Measurements from ENCODE around the gene COL5A3. TPM values are rescaled to one million over a fixed set of nuclear protein-coding genes. Genes with fewer than 3 reads are reported as not detected.
"Not testable (repeated sequence)": the region's sequence is repeated elsewhere in the genome, so short reads cannot be mapped to it uniquely, and the experiment has no call there.

Gene COL5A3
- total and polyA plus RNA-seq, 8 donors = 4.5 to 21.9 (median 6.3) TPM

GRCh38 chr19:9952276-9952675, 58.0 kb downstream of the COL5A3 start:
- DNase-seq = no peak
- TF ChIP-seq CTCF (IDR thresholded peaks at IDR 0.05) = no peak
- intact Hi-C loops (cut with DNase I) = no loop called here
- Histone ChIP-seq H3K4me1 (no peaks in the 10 kb centered on the region), H3K27me3 (peaks cover 0 to 16% of the 10 kb centered on the region in 2 donors), H3K27ac (no peak overlapping the region), H3K9me3 (no peaks in the 10 kb centered on the region), H3K36me3 (no peaks in the 10 kb centered on the region), H3K4me3 (no peak overlapping the region)
- no peak for ATAC-seq

DNA sequence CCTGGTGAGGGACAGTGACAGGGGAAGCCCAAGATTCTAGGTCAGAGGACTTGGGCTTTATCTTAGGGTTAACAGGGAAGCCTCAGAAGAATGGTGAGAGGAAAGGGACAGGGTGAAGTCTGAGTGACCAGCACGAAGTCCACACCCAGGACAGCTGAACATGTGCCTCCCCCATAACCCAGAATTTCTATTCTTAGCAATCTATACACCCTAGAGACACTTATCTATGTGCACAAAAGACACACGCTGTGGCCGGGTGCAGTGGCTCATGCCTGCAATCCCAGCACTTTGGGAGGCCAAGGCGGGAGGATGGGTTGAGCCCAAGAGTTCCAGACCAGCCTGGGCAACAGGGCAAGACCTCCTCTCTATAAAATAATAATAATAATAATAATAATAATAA, 62.9 kb downstream of the COL5A3 start:
- Histone ChIP-seq H3K27me3 (peaks cover 0 to 9% of the 10 kb centered on the region in 2 donors), H3K27ac (no peak overlapping the region), H3K4me3 (no peak overlapping the region), H3K4me1 (no peaks in the 10 kb centered on the region), H3K36me3 (no peaks in the 10 kb centered on the region), H3K9me3 (peaks cover 0 to 2% of the 10 kb centered on the region in 2 donors)
- DNase-seq (no peak), ATAC-seq (no peak)
- intact Hi-C loops (cut with DNase I) = no loop called here
- no peak for TF ChIP-seq CTCF (IDR thresholded peaks at IDR 0.05)

DNA sequence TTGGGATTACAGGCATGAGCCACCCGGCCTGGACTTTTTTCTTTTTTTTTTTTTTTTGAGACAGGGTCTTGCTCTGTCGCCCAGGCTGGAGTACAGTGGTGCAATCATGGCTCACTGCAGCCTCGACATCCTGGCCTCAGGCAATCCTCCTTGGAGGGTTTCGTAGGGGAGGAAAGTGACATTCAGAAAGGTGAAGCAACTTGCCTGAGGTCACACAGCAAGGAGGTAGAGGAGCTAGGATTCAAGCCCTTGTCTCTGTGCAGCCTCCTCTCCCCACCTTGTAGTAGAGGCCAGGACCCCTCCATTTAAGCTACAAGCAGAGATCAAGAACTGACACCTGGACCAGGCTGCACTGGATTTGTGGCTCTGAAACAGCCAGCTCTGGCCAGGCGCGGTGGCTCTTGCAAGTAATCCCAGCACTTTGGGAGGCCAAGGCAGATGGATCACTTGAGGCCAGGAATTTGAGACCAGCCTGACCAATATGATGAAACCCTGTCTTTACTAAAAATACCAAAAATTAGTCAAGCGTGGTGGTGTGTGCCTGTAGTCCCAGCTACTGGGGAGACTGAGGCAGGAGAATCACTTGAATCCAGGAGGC, 63.7 kb downstream of the COL5A3 start:
- DNase-seq; H3K27me3 ChIP-seq; ATAC-seq; intact Hi-C loops (cut with DNase I); H3K27ac ChIP-seq; H3K4me3 ChIP-seq; H3K36me3 ChIP-seq; H3K4me1 ChIP-seq; H3K9me3 ChIP-seq: not testable (repeated sequence)

DNA sequence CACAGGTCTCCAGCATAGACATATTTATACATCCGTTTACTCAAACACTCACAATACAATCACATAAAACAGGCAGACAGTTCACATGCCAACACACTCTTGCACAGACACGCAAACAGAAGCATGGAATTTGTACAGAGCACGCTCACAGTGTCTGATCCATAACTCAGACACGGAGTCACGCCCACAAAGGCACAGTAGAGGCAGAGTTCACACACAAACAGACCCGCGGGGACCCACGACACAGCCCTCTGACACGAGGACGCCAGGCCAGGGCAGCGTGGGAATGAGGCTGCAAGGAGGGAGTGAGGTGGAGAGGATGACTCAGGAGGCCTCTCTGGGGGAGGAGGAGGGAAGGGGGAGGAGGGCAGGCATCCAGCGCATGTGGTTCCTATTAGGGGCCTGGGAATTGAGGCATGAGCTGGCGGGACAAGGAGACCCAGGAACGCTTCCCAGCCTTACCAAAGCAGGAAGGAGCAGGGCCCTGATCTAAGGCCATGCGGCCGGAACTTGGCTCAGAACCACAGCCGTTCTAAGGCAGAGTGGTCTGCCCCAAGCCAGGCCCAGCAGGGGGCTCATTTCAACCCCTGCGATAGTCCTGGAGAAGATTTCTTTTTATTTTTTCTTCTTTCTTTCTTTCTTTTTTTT, 64.9 kb downstream of the COL5A3 start:
- peak in 3 of 4 donors; percentile 43 to 82 (median 65) for DNase-seq
- Histone ChIP-seq H3K4me1 (no peaks in the 10 kb centered on the region), H3K27ac (peak overlapping the region; percentile 26 to 28), H3K4me3 (no peak overlapping the region), H3K9me3 (peaks cover 0 to 10% of the 10 kb centered on the region in 2 donors), H3K27me3 (peaks cover 0 to 10% of the 10 kb centered on the region in 2 donors), H3K36me3 (no peaks in the 10 kb centered on the region)
- intact Hi-C loops (cut with DNase I) = no loop called here
- TF ChIP-seq CTCF (IDR thresholded peaks at IDR 0.05) = no peak
- peak; percentile 89 for ATAC-seq

DNA sequence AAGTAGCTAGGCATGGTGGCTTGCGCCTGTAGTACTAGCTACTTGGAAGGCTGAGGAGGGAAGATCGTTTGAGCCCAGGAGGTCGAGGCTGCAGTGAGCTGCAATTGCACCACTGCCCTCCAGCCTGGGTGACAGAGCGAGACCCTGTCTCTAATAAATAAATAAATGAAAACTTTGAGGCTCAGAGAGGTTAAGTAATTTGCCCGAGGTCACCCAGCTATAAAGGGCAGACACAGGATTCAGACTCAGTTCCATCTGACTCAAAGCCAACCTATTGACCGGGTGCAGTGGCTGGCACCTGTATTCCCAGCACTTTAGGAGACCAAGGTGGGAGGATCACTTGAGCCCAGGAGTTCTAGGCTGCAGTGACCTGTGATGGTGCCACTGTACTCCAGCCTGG, 66.6 kb downstream of the COL5A3 start:
- no peak for TF ChIP-seq CTCF (IDR thresholded peaks at IDR 0.05)
- DNase-seq (no peak), ATAC-seq (no peak)
- H3K4me3 ChIP-seq = no peak overlapping the region
- H3K36me3 ChIP-seq = no peaks in the 10 kb centered on the region
- no peak overlapping the region for H3K27ac ChIP-seq
- no peaks in the 10 kb centered on the region for H3K4me1 ChIP-seq
- peaks cover 0 to 26% of the 10 kb centered on the region in 2 donors for H3K27me3 ChIP-seq
- intact Hi-C loops (cut with DNase I) = no loop called here
- H3K9me3 ChIP-seq = peaks cover 0 to 10% of the 10 kb centered on the region in 2 donors

Data from left lung (tissue), 10 donors.